Mucosa of descending colon (tissue), 3 donors: Measurements from ENCODE around the gene VPS45. TPM values are rescaled to one million over a fixed set of nuclear protein-coding genes. Genes with fewer than 3 reads are reported as not detected.

Experiments used
- ATAC-seq: fragments of 200-7000 bp; cut with Tn5 transposase; one replicate; pipeline ENCODE4 v1.9.1; 2020; ENCODE audit warnings: mild to moderate bottlenecking, moderate library complexity
- DNase-seq, 3 donors: peaks; one replicate each; pipeline ENCODE4 v3.0.0-alpha.2; 2020
- H3K36me3 ChIP-seq: fragments of 200-600 bp; one replicate; pipeline ENCODE4 v1.8.0; 2021; ENCODE audit warnings: low read depth, mild to moderate bottlenecking
- H3K4me1 ChIP-seq: fragments of 200-600 bp; one replicate; pipeline ENCODE4 v1.8.0; 2021; ENCODE audit warnings: low read depth, mild to moderate bottlenecking
- H3K4me3 ChIP-seq: fragments of 200-600 bp; one replicate; pipeline ENCODE4 v1.8.0; 2021; ENCODE audit warnings: mild to moderate bottlenecking
- H3K9me3 ChIP-seq: fragments of 200-600 bp; one replicate; pipeline ENCODE4 v1.8.0; 2021; ENCODE audit warnings: mild to moderate bottlenecking
- intact Hi-C, 2 donors: fragments of 100-400 bp; cut with DNase I in 1 of 2; cut with micrococcal nuclease in 1 of 2; formaldehyde crosslinking; loops; one replicate each; pipeline versions ENCODE4 v1.11.0 to v1.11.1; 2022; cut with DNase I, micrococcal nuclease
- total RNA-seq, 3 donors: library from RNA; stranded (reverse); fragmentation: NEBNext Ultra II Directional in 2 of 3; extraction: Animal tissue kit (Norgen Biotek cat#: 25700) in 2 of 3; gene quantifications; one replicate each; pipeline versions ENCODE4 v1.2.1 to v1.2.4, GENCODE V29; 2021 to 2023
- TF ChIP-seq, protein P1 (sequence below): fragments of 200-600 bp; IDR thresholded peaks from one replicate; pipeline ENCODE4 v1.8.0; 2022; ENCODE audit warnings: antibody characterized with exemption, mild to moderate bottlenecking
- donor health status: DM: no; HTN: no; CAD: no; lungs with moderate emphysema.
- donor health status: DM: no; HTN: no; CAD: no.
- donor health status: DM: no; HTN: yes; CAD: no.

VPS45 gene
- total RNA-seq, 3 donors from 2014 or later = 28.3 to 43.4 (median 33.6) TPM

DNA sequence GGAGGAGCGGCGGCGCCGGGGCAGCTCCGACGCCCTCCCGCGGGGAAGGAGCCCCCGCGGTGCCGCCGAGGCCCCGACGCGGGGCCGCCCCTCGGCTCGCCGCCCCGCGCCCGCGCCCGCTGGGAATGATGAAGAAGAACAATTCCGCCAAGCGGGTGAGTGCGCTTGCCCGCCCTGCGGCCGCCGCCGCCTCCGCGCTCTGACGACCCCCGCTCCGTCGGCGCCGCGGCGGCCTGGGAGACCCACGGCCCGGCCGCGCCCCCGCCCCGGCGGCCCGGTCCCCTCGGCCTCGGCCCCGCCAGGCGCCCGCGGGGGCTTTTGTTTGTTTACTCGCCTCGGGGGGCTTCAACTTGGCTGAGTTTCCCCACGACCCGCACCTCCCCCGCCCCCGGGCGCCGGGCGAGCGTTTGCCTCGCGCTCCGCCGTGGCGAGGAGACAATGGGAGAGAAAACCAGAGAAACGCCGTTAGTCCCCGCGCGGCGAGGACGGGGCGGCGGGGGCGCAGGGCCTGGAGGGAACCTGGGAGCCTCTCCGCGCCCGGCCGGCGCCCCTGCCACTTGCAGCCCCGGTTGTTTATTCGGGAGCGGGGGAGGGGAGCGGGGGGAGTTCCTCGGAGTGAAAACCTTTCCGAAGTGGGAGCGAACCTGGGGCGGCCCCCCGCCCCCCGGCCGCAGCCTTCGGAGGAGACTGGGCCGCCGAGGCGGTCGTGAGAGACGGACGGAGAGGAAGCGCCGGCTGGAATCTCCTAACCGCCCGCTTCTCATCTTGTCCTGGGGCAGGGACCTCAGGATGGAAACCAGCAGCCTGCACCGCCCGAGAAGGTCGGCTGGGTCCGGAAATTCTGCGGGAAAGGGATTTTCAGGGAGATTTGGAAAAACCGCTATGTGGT lies 82.8 kb downstream of the VPS45 start:
- TF ChIP-seq, protein P1, sequence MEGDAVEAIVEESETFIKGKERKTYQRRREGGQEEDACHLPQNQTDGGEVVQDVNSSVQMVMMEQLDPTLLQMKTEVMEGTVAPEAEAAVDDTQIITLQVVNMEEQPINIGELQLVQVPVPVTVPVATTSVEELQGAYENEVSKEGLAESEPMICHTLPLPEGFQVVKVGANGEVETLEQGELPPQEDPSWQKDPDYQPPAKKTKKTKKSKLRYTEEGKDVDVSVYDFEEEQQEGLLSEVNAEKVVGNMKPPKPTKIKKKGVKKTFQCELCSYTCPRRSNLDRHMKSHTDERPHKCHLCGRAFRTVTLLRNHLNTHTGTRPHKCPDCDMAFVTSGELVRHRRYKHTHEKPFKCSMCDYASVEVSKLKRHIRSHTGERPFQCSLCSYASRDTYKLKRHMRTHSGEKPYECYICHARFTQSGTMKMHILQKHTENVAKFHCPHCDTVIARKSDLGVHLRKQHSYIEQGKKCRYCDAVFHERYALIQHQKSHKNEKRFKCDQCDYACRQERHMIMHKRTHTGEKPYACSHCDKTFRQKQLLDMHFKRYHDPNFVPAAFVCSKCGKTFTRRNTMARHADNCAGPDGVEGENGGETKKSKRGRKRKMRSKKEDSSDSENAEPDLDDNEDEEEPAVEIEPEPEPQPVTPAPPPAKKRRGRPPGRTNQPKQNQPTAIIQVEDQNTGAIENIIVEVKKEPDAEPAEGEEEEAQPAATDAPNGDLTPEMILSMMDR = no peak
- Histone ChIP-seq H3K4me1 (peaks cover 15% of the 10 kb centered on the region), H3K4me3 (peak overlapping the region; percentile 40), H3K36me3 (no peaks in the 10 kb centered on the region), H3K9me3 (no peaks in the 10 kb centered on the region)
- peak in 2 of 3 donors; percentile 60 to 66 for DNase-seq
- intact Hi-C loops = no loop called here
- ATAC-seq = no peak

DNA sequence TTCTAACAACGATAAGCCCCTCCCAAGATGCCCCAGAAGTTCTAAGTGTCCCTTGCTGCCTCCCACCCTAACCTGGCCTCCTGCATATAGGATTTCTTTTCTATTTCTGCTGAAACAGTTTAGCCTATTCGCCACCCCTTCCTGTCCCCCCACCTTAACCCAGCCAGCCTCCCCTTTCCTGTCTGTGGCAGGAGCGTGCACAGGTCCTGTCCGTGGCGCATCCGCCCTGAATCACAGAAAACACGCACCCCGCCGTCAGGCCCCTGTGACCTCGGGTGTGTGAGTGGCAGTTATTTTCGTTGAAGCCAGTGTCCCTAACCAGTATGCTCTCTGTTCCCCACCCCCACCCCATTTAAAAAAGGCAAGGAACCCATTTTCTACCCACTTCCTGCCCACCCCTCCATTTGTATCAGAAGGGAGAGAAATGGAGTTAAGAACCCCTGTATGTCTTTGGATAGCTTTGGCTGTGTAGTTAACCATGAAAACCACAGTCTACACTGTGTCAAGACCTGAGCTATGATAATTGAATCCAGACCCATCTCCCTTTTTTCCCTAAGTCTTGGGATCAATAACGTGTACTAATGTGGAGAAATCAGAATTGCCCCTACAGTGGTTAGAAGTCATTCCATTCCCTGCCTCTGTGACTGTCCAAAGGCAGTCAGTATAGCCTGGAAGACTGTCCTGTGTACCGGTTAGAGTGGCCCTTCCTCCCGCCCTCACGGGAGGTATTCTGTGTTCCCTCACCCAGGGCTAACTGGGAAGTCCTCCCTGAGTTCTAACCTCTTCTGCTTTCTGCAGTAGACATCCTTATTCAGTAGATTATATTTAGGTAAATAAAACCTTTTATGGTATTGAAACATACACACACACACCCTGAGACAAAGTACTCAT lies 84.0 kb downstream of the VPS45 start:
- TF ChIP-seq, protein P1 = no peak
- ATAC-seq (peak; percentile 73), DNase-seq (peak in 2 of 3 donors; percentile 66 to 87)
- Histone ChIP-seq H3K4me1 (peaks cover 15% of the 10 kb centered on the region), H3K9me3 (no peaks in the 10 kb centered on the region), H3K4me3 (no peak overlapping the region), H3K36me3 (no peaks in the 10 kb centered on the region)
- intact Hi-C loops = no loop called here

DNA sequence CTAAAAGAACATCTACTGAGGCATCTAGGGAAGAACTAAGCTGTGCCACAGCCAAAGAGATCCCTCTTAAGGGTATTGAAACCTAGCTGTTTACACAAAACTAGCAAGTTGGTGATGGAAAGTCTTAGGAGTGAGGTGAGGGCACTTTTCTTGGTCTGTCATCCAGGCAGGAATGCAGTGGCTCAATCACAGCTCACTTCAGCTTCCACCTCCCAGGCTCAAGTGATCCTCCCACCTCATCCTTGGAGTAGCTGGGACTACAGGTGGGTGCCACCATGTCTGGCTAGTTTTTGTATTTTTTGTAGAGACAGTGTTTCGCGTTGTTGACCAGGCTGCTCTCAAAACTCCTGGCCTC lies 84.6 kb downstream of the VPS45 start:
- Histone ChIP-seq H3K4me3 (no peak overlapping the region), H3K36me3 (no peaks in the 10 kb centered on the region), H3K4me1 (peaks cover 15% of the 10 kb centered on the region), H3K9me3 (no peaks in the 10 kb centered on the region)
- DNase-seq (no peak), ATAC-seq (no peak)
- TF ChIP-seq, protein P1 = no peak
- intact Hi-C loops = no loop called here

DNA sequence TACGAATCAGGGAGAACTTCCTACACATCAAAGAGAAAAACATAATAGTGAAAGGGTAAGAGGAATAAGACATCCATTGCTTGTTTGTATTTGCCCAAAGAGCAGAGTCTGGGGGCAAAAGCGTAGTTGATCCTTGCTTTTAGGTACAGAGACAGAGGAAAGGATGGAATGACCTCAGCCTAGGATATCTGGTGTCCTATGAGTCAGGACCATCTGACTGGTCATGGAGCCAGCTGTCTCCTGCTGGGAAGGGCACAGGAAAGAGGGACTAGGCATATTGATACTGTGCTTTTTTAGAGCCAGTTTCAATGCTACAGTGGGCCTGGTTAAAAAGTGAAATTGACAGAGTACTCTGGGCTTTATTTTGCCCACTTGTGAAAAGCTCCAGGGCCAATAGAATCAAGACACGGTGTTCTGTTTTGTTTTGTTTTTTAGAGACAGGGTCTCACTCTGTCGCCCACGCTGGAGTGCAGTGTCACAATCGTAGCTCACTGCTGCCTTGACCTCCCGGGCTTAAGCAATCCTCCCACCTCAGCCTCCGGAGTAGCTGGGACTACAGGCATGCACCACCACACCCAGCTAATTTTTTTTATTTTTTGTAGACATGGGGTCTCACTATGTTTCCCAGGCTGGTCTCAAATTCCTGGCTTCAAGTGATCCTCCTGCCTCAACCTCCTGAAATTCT lies 85.3 kb downstream of the VPS45 start:
- TF ChIP-seq, protein P1 = no peak
- Histone ChIP-seq H3K36me3 (no peaks in the 10 kb centered on the region), H3K9me3 (no peaks in the 10 kb centered on the region), H3K4me3 (no peak overlapping the region), H3K4me1 (peaks cover 15% of the 10 kb centered on the region)
- DNase-seq (no peak), ATAC-seq (no peak)
- intact Hi-C loops = no loop called here

DNA sequence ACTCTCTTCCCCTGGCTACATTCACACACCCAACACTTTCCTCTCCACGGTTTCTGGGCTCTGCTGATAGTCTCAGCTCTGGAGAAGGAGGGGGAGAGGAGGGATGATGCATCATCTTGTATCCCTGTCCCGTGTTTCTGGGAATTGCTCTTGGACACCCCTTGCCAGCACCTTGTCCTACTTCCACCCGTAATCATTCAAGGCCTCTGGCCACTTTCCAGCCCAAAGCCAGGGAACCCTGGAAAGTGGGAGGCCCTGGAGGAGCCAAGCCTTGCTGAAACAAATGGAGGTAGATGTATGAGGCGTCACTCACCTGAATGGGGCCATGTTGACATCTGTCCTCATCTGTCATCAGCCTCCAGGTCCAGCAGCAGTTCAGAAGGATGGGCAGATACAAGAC lies 86.6 kb downstream of the VPS45 start:
- no peaks in the 10 kb centered on the region for H3K36me3 ChIP-seq
- no peak for ATAC-seq
- intact Hi-C loops = no loop called here
- H3K4me3 ChIP-seq = no peak overlapping the region
- TF ChIP-seq, protein P1 = no peak
- no peak for DNase-seq
- H3K9me3 ChIP-seq = no peaks in the 10 kb centered on the region
- peaks cover 11% of the 10 kb centered on the region for H3K4me1 ChIP-seq
